ENCODE results near the gene PPFIA4.
A peak's percentile ranks its signal among the peaks of the same experiment; 100 is the strongest.

PPFIA4 gene

DNA sequence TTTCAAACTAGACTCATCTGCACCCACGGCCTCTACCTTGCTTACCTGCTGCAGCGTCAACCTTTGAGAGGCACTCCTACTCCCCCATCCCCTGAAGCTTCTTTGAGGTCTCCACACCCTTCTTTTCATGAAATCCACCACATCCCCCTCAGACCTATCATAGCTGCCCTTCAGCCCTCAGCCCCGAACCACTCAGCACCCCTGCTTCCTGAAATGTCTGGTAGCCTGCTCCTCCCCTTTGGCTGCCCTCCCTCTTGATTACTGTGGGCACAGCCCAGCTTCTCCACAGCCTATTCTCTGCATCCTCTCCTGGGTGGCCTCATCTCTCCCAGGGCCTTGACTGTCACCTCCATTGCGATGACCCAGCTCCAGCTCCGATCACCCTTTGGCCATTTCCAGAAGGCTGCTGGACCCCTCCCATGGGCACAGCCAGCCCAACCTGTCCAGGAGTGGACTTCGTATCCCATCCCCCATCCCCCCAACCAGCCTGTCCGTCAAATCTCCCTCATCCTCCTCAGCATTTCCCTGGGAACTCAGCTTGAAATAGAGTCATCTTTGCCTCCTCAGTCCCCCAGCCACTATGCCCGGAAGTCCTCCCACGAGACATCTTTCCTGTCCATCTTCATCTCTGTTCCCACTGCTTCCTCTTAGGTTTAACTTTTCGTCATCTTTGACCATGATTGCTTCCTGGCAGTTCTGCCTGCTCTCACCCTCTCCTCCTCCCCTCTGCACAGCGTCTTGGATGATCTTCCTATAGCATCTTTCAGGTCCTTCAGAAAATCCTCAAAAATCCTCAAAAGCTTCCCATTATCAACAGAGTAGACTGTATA is 95.1 kb downstream of the PPFIA4 start:
- Mint-ChIP-seq H3K27ac (no peak overlapping the region), H3K9me3 (ENCODE audit: low read depth) (no peaks in the 10 kb centered on the region), H3K36me3 (no peaks in the 10 kb centered on the region), H3K4me1 (ENCODE audit: low read depth) (peaks cover 7% of the 10 kb centered on the region), H3K4me3 (no peak overlapping the region), H3K27me3 (peaks cover 45% of the 10 kb centered on the region)

- no peaks in the 10 kb centered on the region for H3K9me3 Mint-ChIP-seq (ENCODE audit: low read depth)
- peaks cover 48% of the 10 kb centered on the region for H3K27me3 Mint-ChIP-seq
- H3K4me3 Mint-ChIP-seq, result no peak overlapping the region
- no peak overlapping the region for H3K27ac Mint-ChIP-seq
- peaks cover 11% of the 10 kb centered on the region for H3K4me1 Mint-ChIP-seq (ENCODE audit: low read depth)
- no peaks in the 10 kb centered on the region for H3K36me3 Mint-ChIP-seq
Observed at GRCh38 chr1:203122159-203122558, 95.9 kb downstream of the PPFIA4 start.

DNA sequence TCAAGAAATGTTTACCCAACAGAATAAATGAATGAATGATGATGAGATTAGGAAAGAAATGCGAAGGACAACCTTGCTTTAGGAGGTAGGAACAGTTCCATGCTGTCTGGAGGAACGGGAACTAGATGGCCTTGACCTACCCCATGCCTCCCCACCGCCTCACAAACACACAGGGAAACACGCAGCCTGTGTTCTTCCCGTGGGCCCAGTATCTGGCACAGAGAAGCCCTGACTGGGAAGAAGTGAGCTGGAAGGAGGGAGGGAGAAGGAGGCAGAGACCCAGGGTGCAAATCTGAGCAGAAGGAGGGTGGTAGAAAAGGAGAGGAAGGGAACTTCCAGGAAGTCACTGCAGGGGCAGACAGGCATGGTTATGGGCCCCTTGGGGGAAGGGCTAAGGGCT is 97.7 kb downstream of the PPFIA4 start:
- peaks cover 15% of the 10 kb centered on the region for H3K4me1 Mint-ChIP-seq (ENCODE audit: low read depth)
- no peaks in the 10 kb centered on the region for H3K9me3 Mint-ChIP-seq (ENCODE audit: low read depth)
- peaks cover 43% of the 10 kb centered on the region for H3K27me3 Mint-ChIP-seq
- H3K27ac Mint-ChIP-seq, result no peak overlapping the region
- H3K36me3 Mint-ChIP-seq, result no peaks in the 10 kb centered on the region
- no peak overlapping the region for H3K4me3 Mint-ChIP-seq

- no peak overlapping the region for H3K27ac Mint-ChIP-seq
- H3K36me3 Mint-ChIP-seq, result no peaks in the 10 kb centered on the region
- H3K4me1 Mint-ChIP-seq (ENCODE audit: low read depth), result peaks cover 15% of the 10 kb centered on the region
- no peak overlapping the region for H3K4me3 Mint-ChIP-seq
- H3K27me3 Mint-ChIP-seq, result peaks cover 46% of the 10 kb centered on the region
- H3K9me3 Mint-ChIP-seq (ENCODE audit: low read depth), result no peaks in the 10 kb centered on the region
Observed at GRCh38 chr1:203124546-203125317, 98.4 kb downstream of the PPFIA4 start.

DNA sequence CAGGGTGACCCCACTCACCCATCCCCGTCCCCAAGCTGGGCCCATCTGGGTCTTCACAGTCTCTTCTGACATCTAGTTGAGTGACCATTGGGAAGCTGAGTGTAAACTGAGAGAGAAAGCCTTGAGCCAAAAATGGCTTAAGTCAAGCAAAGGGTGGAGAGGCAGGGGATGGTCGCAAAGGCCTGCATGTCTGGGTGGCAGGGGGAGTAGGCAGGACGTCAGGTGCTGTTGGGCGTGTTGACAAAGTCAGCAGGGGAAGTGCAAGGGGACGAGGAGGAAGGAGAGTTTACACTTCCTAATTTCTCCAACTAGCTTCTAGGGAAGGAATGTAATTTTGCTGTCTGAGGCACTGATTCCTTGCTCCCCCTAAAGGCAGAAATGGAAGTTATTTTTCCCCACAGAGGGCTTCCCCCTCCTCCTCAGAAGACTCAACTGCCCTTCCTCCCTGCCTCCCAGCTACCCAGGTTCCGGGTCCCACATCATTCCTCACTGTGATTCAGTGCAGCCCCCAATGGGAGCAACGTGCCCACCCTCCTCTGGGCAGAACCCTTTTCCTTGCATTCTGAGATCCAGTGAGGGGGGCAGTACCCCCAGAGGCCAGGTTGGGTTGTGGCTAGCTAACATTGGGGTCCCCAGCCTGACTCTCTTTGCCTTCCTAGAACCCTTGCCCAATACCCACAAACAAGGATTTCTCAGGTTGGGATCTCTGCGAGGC is 100.0 kb downstream of the PPFIA4 start:
- H3K36me3 Mint-ChIP-seq, result no peaks in the 10 kb centered on the region
- H3K9me3 Mint-ChIP-seq (ENCODE audit: low read depth), result no peaks in the 10 kb centered on the region
- peaks cover 15% of the 10 kb centered on the region for H3K4me1 Mint-ChIP-seq (ENCODE audit: low read depth)
- H3K27ac Mint-ChIP-seq, result no peak overlapping the region
- H3K4me3 Mint-ChIP-seq, result no peak overlapping the region
- H3K27me3 Mint-ChIP-seq, result peaks cover 34% of the 10 kb centered on the region

- H3K36me3 Mint-ChIP-seq, result no peaks in the 10 kb centered on the region
- peak overlapping the region; percentile 62 for H3K4me3 Mint-ChIP-seq
- no peak overlapping the region for H3K27ac Mint-ChIP-seq
- no peaks in the 10 kb centered on the region for H3K9me3 Mint-ChIP-seq (ENCODE audit: low read depth)
- peaks cover 30% of the 10 kb centered on the region for H3K27me3 Mint-ChIP-seq
- peaks cover 12% of the 10 kb centered on the region for H3K4me1 Mint-ChIP-seq (ENCODE audit: low read depth)
Observed at GRCh38 chr1:203126866-203127665, 100.8 kb downstream of the PPFIA4 start.

GRCh38 chr1:203127666-203128430 is 101.6 kb downstream of the PPFIA4 start, which contains the start of gene ADORA1:
ADORA1 (plus strand) TSS chr1:203127726; CDS start chr1:203128842, 1,116 bp downstream.
- peak within 1 kb of the TSS; percentile 62 for H3K4me3 Mint-ChIP-seq
- no peaks in the 10 kb centered on the region for H3K36me3 Mint-ChIP-seq
- H3K9me3 Mint-ChIP-seq (ENCODE audit: low read depth), result no peaks in the 10 kb centered on the region
- H3K27ac Mint-ChIP-seq, result no peak within 1 kb of the TSS
- peaks cover 27% of the 10 kb centered on the region for H3K27me3 Mint-ChIP-seq
- H3K4me1 Mint-ChIP-seq (ENCODE audit: low read depth), result peaks cover 12% of the 10 kb centered on the region

GRCh38 chr1:203128431-203128715 is 102.1 kb downstream of the PPFIA4 start:
- peak overlapping the region; percentile 20 for H3K4me3 Mint-ChIP-seq
- H3K27me3 Mint-ChIP-seq, result peaks cover 27% of the 10 kb centered on the region
- no peaks in the 10 kb centered on the region for H3K36me3 Mint-ChIP-seq
- H3K4me1 Mint-ChIP-seq (ENCODE audit: low read depth), result peaks cover 12% of the 10 kb centered on the region
- no peaks in the 10 kb centered on the region for H3K9me3 Mint-ChIP-seq (ENCODE audit: low read depth)
- no peak overlapping the region for H3K27ac Mint-ChIP-seq
